Measurements from ENCODE around the gene DMRTB1. TPM values are rescaled to one million over a fixed set of nuclear protein-coding genes. Genes with fewer than 3 reads are reported as not detected.

DMRTB1 gene
- total and polyA plus RNA-seq, 2 of the 8 experiments (the other 6 are each of a cell fraction or from before 2014, with no cell fraction given), result 0.06 to 0.35 TPM

DNA sequence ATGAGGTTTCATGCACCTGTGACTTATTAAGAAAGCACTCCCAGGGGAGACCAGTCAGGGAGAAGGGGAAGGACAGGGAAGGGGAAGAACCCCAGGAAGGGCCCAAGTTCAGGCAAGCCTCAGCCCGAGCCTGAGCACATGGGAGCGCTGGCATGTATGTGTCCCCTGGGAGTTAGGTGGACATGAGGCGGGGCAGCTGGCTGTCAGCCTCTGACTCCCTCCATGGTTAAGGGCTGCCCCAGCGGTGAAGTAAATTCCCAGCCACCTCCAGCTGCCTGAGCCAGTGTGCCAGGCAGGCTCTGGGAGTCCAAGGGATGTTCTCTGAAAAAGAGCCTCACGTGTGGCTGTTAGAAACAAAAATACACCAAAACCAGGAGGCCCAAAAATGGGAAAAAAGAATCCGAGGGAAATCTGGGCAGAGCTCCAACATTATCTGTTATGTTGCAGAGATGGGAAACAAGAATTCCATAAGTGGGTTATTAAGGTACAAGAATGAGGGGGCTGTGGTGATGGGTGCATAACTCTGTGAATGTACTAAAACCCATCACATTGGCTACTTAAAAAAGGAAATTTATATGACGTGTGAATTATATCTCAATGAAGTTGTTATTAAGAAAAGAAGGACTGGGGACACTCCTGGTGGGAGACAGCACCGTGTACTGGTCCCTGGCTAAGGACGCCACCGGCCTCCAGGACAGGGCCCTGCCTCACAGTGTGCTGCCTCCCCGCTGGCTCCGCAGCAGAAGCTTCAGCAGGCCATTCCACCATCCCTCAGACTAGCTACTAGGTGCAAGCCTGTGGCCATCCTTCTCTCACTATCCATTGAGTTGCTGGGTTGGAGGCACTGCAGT is 18.7 kb downstream of the DMRTB1 start:
- ChIA-PET POLR2A (ENCODE audit: partially characterized antibody) (no interaction called here), CTCF (ENCODE audit: partially characterized antibody) (interaction anchor here (0.6 to 1.6 kb wide), 4 partner anchors 8 to 103 kb away, joined by 5 to 7 read pairs (median 6); no protein-coding TSS in a partner anchor)
- H2BK5ac ChIP-seq (ENCODE audit: low read depth, low read length), result no peak overlapping the region
- no peaks in the 10 kb centered on the region for H3K27me3 ChIP-seq (replicated peaks in 1 of 4; ENCODE audit: control insufficient read depth in 3 of 4, extremely low read depth in 1 of 4, insufficient read depth in 3 of 4, low read length in 3 of 4)
- H3K23me2 ChIP-seq (ENCODE audit: low read depth, low read length), result no peaks in the 10 kb centered on the region
- H3K18ac ChIP-seq (ENCODE audit: extremely low read depth, low read length), result no peak overlapping the region
- no peaks in the 10 kb centered on the region; a peak in 1 of 4 replicates for H3K79me2 ChIP-seq (ENCODE audit: control insufficient read depth in 1 of 2, insufficient read depth in 2 of 2, low read length in 2 of 2)
- DNase-seq (ENCODE audit: low read depth in 1 of 2, low spot score in 2 of 2), result no peak
- no peak overlapping the region for H3K4me3 ChIP-seq (ENCODE audit: extremely low read depth in 1 of 4, insufficient read depth in 2 of 4, low read depth in 3 of 4, low read length in 4 of 4)
- no peak overlapping the region for H2BK120ac ChIP-seq (replicated peaks; ENCODE audit: low read depth, low read length)
- no peak overlapping the region for H4K91ac ChIP-seq (replicated peaks; ENCODE audit: insufficient read length, low read length)
- no peaks in the 10 kb centered on the region for H3K9me3 ChIP-seq (ENCODE audit: insufficient read depth in 2 of 2, low read depth in 1 of 2, low read length in 1 of 2)
- no peak overlapping the region for H2BK20ac ChIP-seq (ENCODE audit: low read length)
- no peak for TF ChIP-seq CTBP2 (IDR thresholded peaks at IDR 0.05; ENCODE audit: borderline replicate concordance, insufficient read depth, insufficient read length, low read length)
- no peak for TF ChIP-seq JUN (IDR thresholded peaks at IDR 0.05; ENCODE audit: low read depth, low read length)
- TF ChIP-seq CBX5 (IDR thresholded peaks at IDR 0.05; ENCODE audit: low read depth, low read length), result no peak
- no peak for TF ChIP-seq BACH1 (IDR thresholded peaks at IDR 0.05; ENCODE audit: low read length)
- TF ChIP-seq ASH2L (IDR thresholded peaks at IDR 0.05; ENCODE audit: low read length), result no peak
- no peak for TF ChIP-seq CEBPB (IDR thresholded peaks at IDR 0.05; ENCODE audit: low read depth, low read length)
- no peaks in the 10 kb centered on the region for H3K79me1 ChIP-seq (ENCODE audit: low read depth, low read length)
- H3K9ac ChIP-seq (replicated peaks in 1 of 4; ENCODE audit: extremely low read depth in 1 of 4, low read depth in 3 of 4, low read length in 3 of 4), result no peak overlapping the region
- no peak overlapping the region for H3K4ac ChIP-seq (replicated peaks; ENCODE audit: insufficient read length, low read depth, low read length)
- no peak overlapping the region for H2AFZ ChIP-seq (ENCODE audit: low read length)
- WGBS, 2 experiments (ENCODE audit: extremely low coverage in 1 of 2, insufficient coverage in 1 of 2, insufficient read length in 1 of 2, insufficient replicate concordance in 2 of 2, low coverage in 1 of 2, low lambda C conversion rate in 2 of 2, missing lambda C conversion rate in 1 of 2), result 92% methylated on average over 12 of the region's 12 CpGs; no CpG with 5 or more reads in 1 of the 2 experiments
- no peak overlapping the region for H3K56ac ChIP-seq (replicated peaks; ENCODE audit: insufficient read length, low read depth, low read length)
- no peak overlapping the region for H2BK15ac ChIP-seq (ENCODE audit: low read length)
- no peak overlapping the region for H3K27ac ChIP-seq (ENCODE audit: low read depth, low read length)
- H3K4me2 ChIP-seq (ENCODE audit: insufficient read depth in 1 of 2, low read depth in 2 of 2, low read length in 2 of 2), result no peak overlapping the region
- no peaks in the 10 kb centered on the region for H3K36me3 ChIP-seq (ENCODE audit: control insufficient read depth in 2 of 4, insufficient read depth in 4 of 4, low read length in 3 of 4)
- no peak overlapping the region for H2AK5ac ChIP-seq (ENCODE audit: low read depth, low read length)
- no peak overlapping the region for H4K5ac ChIP-seq (ENCODE audit: insufficient read length, low read depth, low read length)
- no peaks in the 10 kb centered on the region for H4K20me1 ChIP-seq (replicated peaks in 1 of 2; ENCODE audit: control insufficient read depth in 1 of 2, insufficient read depth in 2 of 2, low read length in 2 of 2)
- H4K8ac ChIP-seq (ENCODE audit: extremely low read depth, insufficient read depth, low read length), result no peak overlapping the region
- no peaks in the 10 kb centered on the region for H3K4me1 ChIP-seq (replicated peaks in 1 of 4; ENCODE audit: control insufficient read depth in 3 of 4, insufficient read depth in 4 of 4, low read length in 3 of 4)
- H3K23ac ChIP-seq (ENCODE audit: insufficient read length), result no peak overlapping the region
- no peak for FAIRE-seq
- H2BK12ac ChIP-seq (ENCODE audit: low read depth, low read length), result no peak overlapping the region
- H3K14ac ChIP-seq (ENCODE audit: insufficient read length), result no peak overlapping the region
